ENCODE measurements around the gene OLFML2A.

DNA sequence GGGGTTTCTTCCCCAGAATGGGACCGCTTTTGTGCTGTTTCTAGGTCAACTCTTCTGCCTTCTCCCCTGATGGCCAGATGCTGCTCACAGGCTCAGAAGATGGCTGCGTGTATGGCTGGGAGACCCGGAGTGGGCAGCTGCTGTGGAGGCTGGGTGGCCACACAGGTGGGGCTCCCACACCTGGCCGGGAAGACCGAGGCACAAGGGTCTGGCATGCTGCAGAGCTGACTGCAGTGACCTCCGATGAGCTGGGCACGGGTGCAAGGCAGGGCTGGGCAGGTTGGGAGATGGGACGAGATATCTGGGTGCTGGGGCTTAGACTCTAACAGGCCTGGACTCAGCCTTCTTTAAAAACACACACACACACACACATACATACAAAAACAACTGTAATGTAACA lies 77.2 kb downstream of the OLFML2A start:
- TF ChIP-seq, protein P1, sequence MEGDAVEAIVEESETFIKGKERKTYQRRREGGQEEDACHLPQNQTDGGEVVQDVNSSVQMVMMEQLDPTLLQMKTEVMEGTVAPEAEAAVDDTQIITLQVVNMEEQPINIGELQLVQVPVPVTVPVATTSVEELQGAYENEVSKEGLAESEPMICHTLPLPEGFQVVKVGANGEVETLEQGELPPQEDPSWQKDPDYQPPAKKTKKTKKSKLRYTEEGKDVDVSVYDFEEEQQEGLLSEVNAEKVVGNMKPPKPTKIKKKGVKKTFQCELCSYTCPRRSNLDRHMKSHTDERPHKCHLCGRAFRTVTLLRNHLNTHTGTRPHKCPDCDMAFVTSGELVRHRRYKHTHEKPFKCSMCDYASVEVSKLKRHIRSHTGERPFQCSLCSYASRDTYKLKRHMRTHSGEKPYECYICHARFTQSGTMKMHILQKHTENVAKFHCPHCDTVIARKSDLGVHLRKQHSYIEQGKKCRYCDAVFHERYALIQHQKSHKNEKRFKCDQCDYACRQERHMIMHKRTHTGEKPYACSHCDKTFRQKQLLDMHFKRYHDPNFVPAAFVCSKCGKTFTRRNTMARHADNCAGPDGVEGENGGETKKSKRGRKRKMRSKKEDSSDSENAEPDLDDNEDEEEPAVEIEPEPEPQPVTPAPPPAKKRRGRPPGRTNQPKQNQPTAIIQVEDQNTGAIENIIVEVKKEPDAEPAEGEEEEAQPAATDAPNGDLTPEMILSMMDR (IDR thresholded peaks at IDR 0.05), result no peak
- TF ChIP-seq, protein P2, sequence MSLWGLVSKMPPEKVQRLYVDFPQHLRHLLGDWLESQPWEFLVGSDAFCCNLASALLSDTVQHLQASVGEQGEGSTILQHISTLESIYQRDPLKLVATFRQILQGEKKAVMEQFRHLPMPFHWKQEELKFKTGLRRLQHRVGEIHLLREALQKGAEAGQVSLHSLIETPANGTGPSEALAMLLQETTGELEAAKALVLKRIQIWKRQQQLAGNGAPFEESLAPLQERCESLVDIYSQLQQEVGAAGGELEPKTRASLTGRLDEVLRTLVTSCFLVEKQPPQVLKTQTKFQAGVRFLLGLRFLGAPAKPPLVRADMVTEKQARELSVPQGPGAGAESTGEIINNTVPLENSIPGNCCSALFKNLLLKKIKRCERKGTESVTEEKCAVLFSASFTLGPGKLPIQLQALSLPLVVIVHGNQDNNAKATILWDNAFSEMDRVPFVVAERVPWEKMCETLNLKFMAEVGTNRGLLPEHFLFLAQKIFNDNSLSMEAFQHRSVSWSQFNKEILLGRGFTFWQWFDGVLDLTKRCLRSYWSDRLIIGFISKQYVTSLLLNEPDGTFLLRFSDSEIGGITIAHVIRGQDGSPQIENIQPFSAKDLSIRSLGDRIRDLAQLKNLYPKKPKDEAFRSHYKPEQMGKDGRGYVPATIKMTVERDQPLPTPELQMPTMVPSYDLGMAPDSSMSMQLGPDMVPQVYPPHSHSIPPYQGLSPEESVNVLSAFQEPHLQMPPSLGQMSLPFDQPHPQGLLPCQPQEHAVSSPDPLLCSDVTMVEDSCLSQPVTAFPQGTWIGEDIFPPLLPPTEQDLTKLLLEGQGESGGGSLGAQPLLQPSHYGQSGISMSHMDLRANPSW (CRISPR knock-in tag; conservative IDR thresholded peaks at IDR 0.05; ENCODE audit: low read depth), result no peak
- no peak for TF ChIP-seq CBFB (CRISPR knock-in tag; IDR thresholded peaks at IDR 0.05; ENCODE audit: low read depth)
- TF ChIP-seq ZNF263 (CRISPR knock-in tag; IDR thresholded peaks at IDR 0.05; ENCODE audit: low read depth), result no peak
- no peak for TF ChIP-seq ESRRA (CRISPR knock-in tag; IDR thresholded peaks at IDR 0.05; ENCODE audit: borderline replicate concordance)
- TF ChIP-seq TEAD1 (CRISPR knock-in tag; IDR thresholded peaks at IDR 0.05), result no peak
- TF ChIP-seq, protein P3, sequence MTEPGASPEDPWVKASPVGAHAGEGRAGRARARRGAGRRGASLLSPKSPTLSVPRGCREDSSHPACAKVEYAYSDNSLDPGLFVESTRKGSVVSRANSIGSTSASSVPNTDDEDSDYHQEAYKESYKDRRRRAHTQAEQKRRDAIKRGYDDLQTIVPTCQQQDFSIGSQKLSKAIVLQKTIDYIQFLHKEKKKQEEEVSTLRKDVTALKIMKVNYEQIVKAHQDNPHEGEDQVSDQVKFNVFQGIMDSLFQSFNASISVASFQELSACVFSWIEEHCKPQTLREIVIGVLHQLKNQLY (CRISPR knock-in tag; IDR thresholded peaks at IDR 0.05), result no peak
- TF ChIP-seq, protein P4, sequence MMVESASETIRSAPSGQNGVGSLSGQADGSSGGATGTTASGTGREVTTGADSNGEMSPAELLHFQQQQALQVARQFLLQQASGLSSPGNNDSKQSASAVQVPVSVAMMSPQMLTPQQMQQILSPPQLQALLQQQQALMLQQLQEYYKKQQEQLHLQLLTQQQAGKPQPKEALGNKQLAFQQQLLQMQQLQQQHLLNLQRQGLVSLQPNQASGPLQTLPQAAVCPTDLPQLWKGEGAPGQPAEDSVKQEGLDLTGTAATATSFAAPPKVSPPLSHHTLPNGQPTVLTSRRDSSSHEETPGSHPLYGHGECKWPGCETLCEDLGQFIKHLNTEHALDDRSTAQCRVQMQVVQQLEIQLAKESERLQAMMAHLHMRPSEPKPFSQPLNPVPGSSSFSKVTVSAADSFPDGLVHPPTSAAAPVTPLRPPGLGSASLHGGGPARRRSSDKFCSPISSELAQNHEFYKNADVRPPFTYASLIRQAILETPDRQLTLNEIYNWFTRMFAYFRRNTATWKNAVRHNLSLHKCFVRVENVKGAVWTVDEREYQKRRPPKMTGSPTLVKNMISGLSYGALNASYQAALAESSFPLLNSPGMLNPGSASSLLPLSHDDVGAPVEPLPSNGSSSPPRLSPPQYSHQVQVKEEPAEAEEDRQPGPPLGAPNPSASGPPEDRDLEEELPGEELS (CRISPR knock-in tag; IDR thresholded peaks at IDR 0.05), result no peak
- TF ChIP-seq, protein P5, sequence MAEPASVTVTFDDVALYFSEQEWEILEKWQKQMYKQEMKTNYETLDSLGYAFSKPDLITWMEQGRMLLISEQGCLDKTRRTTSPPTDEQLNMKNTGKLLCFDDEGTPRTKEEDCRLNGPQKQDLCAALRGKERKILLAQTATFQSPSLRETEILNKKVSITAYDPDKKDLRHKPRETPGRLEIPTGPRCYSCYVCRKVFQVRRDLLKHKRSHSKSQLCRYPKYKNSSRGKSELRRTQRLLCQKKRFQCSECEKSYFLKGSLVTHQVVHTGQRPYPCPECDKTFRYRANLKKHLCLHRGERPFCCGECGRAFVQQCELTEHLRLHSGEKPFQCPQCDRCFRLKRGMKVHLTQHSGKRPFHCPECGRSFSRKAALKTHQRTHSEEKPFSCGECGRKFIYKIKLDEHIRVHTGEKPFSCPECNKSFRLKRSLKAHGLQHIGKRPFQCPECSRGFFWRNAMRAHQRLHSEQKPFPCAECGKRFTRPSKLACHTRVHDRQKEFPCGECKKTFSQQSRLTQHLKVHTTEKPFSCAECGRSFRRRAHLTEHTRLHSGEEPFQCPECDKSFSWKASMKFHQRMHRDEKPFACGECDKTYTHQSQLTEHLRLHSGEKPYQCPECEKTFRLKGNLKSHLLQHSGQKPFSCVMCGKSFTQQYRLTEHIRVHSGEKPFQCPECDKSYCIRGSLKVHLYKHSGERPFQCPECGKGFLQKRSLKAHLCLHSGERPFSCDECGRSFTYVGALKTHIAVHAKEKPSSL (CRISPR knock-in tag; conservative IDR thresholded peaks at IDR 0.05), result no peak
- no peak for TF ChIP-seq SP1 (CRISPR knock-in tag; conservative IDR thresholded peaks at IDR 0.05)

All from WTC11 (cell line).